HCT116 (cell line): ENCODE results near the gene TRIB2. TPM values are rescaled to one million over a fixed set of nuclear protein-coding genes. Genes with fewer than 3 reads are reported as not detected.

Source experiments
- ATAC-seq: fragments of 200-7000 bp; cut with Tn5 transposase; 2 replicates; pipeline ENCODE4 v1.9.1; 2020; ENCODE audit warnings: mild to moderate bottlenecking, moderate library complexity
- BruUV-seq: library from RNA; stranded (reverse); fragments of 400-500 nt; replicated peaks from 2 replicates; lab custom pipeline; 2021; lab: Mats Ljungman, UMichigan
- CTCF ChIA-PET: fragments of 300-600 bp; sonication (Branson Sonifier 250); formaldehyde crosslinking; loops from one replicate; lab custom pipeline; 2021; ENCODE audit warnings: antibody characterized with exemption; lab: Charles Lee
- POLR2A ChIA-PET: fragments of 300-600, 350-600 bp; sonication (Branson Sonifier 250); formaldehyde crosslinking; loops from one replicate; lab custom pipeline; 2021; ENCODE audit warnings: antibody characterized with exemption; lab: Charles Lee
- RAD21 ChIA-PET, 2 experiments: fragments of 300-600 bp; sonication (Branson Sonifier 250); formaldehyde crosslinking; loops; one replicate each; lab custom pipeline; 2023; ENCODE audit warnings: low total read pairs in 2 of 2; ENCODE audit not compliant: uncharacterized antibody in 2 of 2, unreplicated experiment in 2 of 2, low non-redundant PET in 1 of 2; lab: Charles Lee
- DNase-seq: peaks from one replicate; pipeline ENCODE4 v3.0.0-alpha.2; 2010; ENCODE audit warnings: low read depth, low spot score
- H2AFZ ChIP-seq: fragments of 200-600 bp; shearing (Covaris generic), sonication (generic); 2 replicates; pipeline ENCODE4 v1.6.1; 2017; ENCODE audit warnings: low read depth, mixed run types, mixed read lengths, antibody characterized with exemption, low read length; ENCODE audit not compliant: poor library complexity, severe bottlenecking
- H3K27ac ChIP-seq: 2 replicates; pipeline ENCODE4 v1.5.1; 2012; ENCODE audit warnings: low read depth, low read length
- H3K27me3 ChIP-seq: fragments of 200-600 bp; sonication (generic); 2 replicates; pipeline ENCODE4 v1.6.1; 2016; ENCODE audit warnings: mixed run types, low read length, mixed read lengths; ENCODE audit not compliant: insufficient read depth
- H3K36me3 ChIP-seq, 2 experiments: fragments of 200-500 bp in 1 of 2; fragments of 200-600 bp in 1 of 2; sonication (Bioruptor generic) in 1 of 2; sonication (generic) in 1 of 2; 2 replicates each; pipeline versions ENCODE4 v1.5.1 to v1.6.1; 2014 to 2016; ENCODE audit warnings: low read length in 2 of 2, inconsistent platforms in 1 of 2, mixed read lengths in 1 of 2, mixed run types in 1 of 2; ENCODE audit not compliant: insufficient read depth in 2 of 2, control insufficient read depth in 1 of 2
- H3K4me1 ChIP-seq, 2 experiments: fragments of 200-600 bp in 1 of 2; sonication (generic) in 1 of 2; 2 replicates each; pipeline versions ENCODE4 v1.5.1 to v1.6.1; 2012 to 2017; ENCODE audit warnings: low read length in 2 of 2, inconsistent platforms in 1 of 2, mild to moderate bottlenecking in 1 of 2, mixed read lengths in 1 of 2, mixed run types in 1 of 2, moderate library complexity in 1 of 2; ENCODE audit not compliant: insufficient read depth in 2 of 2, control insufficient read depth in 1 of 2
- H3K4me2 ChIP-seq: fragments of 200-600 bp; sonication (generic); 2 replicates; pipeline ENCODE4 v1.6.1; 2017; ENCODE audit warnings: mixed run types, low read length, mixed read lengths
- H3K4me3 ChIP-seq, 2 experiments: fragments of 200-600 bp in 1 of 2; sonication (generic) in 1 of 2; replicated peaks in 1 of 2; 2 replicates each; pipeline ENCODE4 v1.5.1; 2011 to 2016; ENCODE audit warnings: low read length in 2 of 2, control low read depth in 1 of 2, low read depth in 1 of 2, mild to moderate bottlenecking in 1 of 2, mixed read lengths in 1 of 2, mixed run types in 1 of 2
- H3K79me2 ChIP-seq: fragments of 200-600 bp; sonication (generic); 2 replicates; pipeline ENCODE4 v1.6.1; 2017; ENCODE audit warnings: mild to moderate bottlenecking, mixed run types, low read length, moderate library complexity, mixed read lengths; ENCODE audit not compliant: insufficient read depth
- H3K9ac ChIP-seq: fragments of 200-600 bp; sonication (generic); 2 replicates; pipeline ENCODE4 v1.6.1; 2016; ENCODE audit warnings: low read length, mixed read lengths
- H3K9me2 ChIP-seq: fragments of 200-600 bp; sonication (generic), shearing (Covaris generic); 2 replicates; pipeline ENCODE4 v1.6.1; 2017; ENCODE audit warnings: mixed run types, mild to moderate bottlenecking, moderate library complexity; ENCODE audit not compliant: insufficient read depth
- H3K9me3 ChIP-seq, 2 experiments: fragments of 200-500 bp in 1 of 2; fragments of 200-600 bp in 1 of 2; sonication (Bioruptor generic) in 1 of 2; sonication (generic) in 1 of 2; 2 replicates each; pipeline ENCODE4 v1.6.1; 2014 to 2017; ENCODE audit warnings: low read length in 2 of 2, mixed read lengths in 2 of 2, inconsistent platforms in 1 of 2, low read depth in 1 of 2, mild to moderate bottlenecking in 1 of 2, mixed run types in 1 of 2, moderate library complexity in 1 of 2; ENCODE audit not compliant: control insufficient read depth in 1 of 2, insufficient read depth in 1 of 2
- H4K20me1 ChIP-seq: fragments of 200-600 bp; sonication (generic), shearing (Covaris generic); 2 replicates; pipeline ENCODE4 v1.6.1; 2017; ENCODE audit warnings: mixed run types, mild to moderate bottlenecking, moderate library complexity; ENCODE audit not compliant: insufficient read depth
- CBX3 ChIP-seq: IDR thresholded peaks from 2 replicates; pipeline ENCODE4 v1.6.1; 2012; ENCODE audit warnings: low read depth
- EGR1 ChIP-seq: IDR thresholded peaks from 2 replicates; pipeline ENCODE4 v1.6.1; 2012; ENCODE audit warnings: low read depth
- ELF1 ChIP-seq: IDR thresholded peaks from 2 replicates; pipeline ENCODE4 v1.6.1; 2012; ENCODE audit warnings: low read depth, borderline replicate concordance
- EZH2 ChIP-seq: fragments of 200-600 bp; sonication (generic); IDR thresholded peaks from 2 replicates; pipeline ENCODE4 v1.6.1; 2017; ENCODE audit warnings: antibody characterized with exemption, mixed run types
- EZH2phosphoT487 ChIP-seq: fragments of 200-600 bp; IDR thresholded peaks from 2 replicates; pipeline ENCODE4 v1.6.1; 2018; ENCODE audit warnings: antibody characterized with exemption, borderline replicate concordance
- RAD21 ChIP-seq: IDR thresholded peaks from 2 replicates; pipeline ENCODE4 v1.6.1; 2012; ENCODE audit warnings: low read depth, mild to moderate bottlenecking
- SRF ChIP-seq: IDR thresholded peaks from 2 replicates; pipeline ENCODE4 v1.6.1; 2012; ENCODE audit warnings: low read depth
- TCF7L2 ChIP-seq: IDR thresholded peaks from 2 replicates; pipeline ENCODE4 v1.7.0; 2011; ENCODE audit warnings: borderline replicate concordance, inconsistent platforms; ENCODE audit not compliant: insufficient read depth, insufficient read length; ENCODE audit errors: extremely low read depth
- YY1 ChIP-seq: IDR thresholded peaks from 2 replicates; pipeline ENCODE4 v1.6.1; 2011; ENCODE audit warnings: low read length, low read depth, moderate library complexity, mild to moderate bottlenecking; ENCODE audit not compliant: insufficient replicate concordance; ENCODE audit errors: extremely low read depth
- intact Hi-C: fragments of 100-400 bp; cut with micrococcal nuclease; formaldehyde crosslinking; loops from 2 replicates; pipeline ENCODE4 v1.10.0; 2022
- total RNA-seq: library from RNA; stranded (reverse); gene quantifications from one replicate; pipeline ENCODE4 v1.2.1, GENCODE V29; 2021; ENCODE audit not compliant: unreplicated experiment
- TF ChIP-seq, protein P1 (sequence below), 3 experiments: fragments of 200-600 bp in 1 of 3; sonication (generic) in 1 of 3; IDR thresholded peaks in 2 of 3; conservative IDR thresholded peaks in 1 of 3; 2 replicates each; pipeline ENCODE4 v1.5.1; 2012 to 2017; ENCODE audit warnings: low read depth in 2 of 3, low read length in 2 of 3, antibody characterized with exemption in 1 of 3, borderline replicate concordance in 1 of 3, control low read depth in 1 of 3, mild to moderate bottlenecking in 1 of 3, mixed read lengths in 1 of 3, mixed run types in 1 of 3, moderate library complexity in 1 of 3; ENCODE audit not compliant: insufficient read depth in 1 of 3
- TF ChIP-seq, protein P2 (sequence below): IDR thresholded peaks from 2 replicates; pipeline ENCODE4 v1.6.1; 2012; ENCODE audit warnings: low read depth
- TF ChIP-seq, protein P3 (sequence below): IDR thresholded peaks from 2 replicates; pipeline ENCODE4 v1.6.1; 2011; ENCODE audit warnings: mild to moderate bottlenecking, low read length, moderate library complexity; ENCODE audit not compliant: insufficient replicate concordance; ENCODE audit errors: extremely low read depth
- TF ChIP-seq, protein P4 (sequence below): IDR thresholded peaks from 2 replicates; pipeline ENCODE4 v1.6.1; 2012

Gene TRIB2
- total RNA-seq, 1 experiment from 2014 or later, result 12.4 TPM

DNA sequence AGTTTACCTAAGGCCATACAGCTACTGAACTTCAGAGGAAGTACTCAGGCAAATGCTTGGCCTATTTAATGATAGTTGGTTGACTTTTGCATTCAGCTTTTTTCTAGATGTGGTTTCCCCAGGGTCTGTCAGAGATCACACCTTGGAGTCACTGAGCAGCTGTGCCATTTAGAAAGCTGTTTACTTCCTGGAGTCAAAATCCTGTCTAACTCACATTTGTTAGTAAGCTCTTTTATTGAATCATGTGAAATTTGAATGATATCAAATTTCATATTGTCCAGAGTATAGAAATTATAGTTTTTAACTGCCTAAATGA is 7.6 kb upstream of the TRIB2 start:
- H3K79me2 ChIP-seq, result no peaks in the 10 kb centered on the region
- RAD21 ChIA-PET, result no interaction called here
- no peaks in the 10 kb centered on the region for H3K36me3 ChIP-seq
- H3K9me3 ChIP-seq, result no peaks in the 10 kb centered on the region
- TF ChIP-seq YY1 (no peak), TCF7L2 (no peak), SRF (no peak), EZH2 (no peak), EGR1 (no peak), ELF1 (no peak), RAD21 (no peak), CBX3 (no peak), EZH2phosphoT487 (no peak)
- TF ChIP-seq, protein P1, sequence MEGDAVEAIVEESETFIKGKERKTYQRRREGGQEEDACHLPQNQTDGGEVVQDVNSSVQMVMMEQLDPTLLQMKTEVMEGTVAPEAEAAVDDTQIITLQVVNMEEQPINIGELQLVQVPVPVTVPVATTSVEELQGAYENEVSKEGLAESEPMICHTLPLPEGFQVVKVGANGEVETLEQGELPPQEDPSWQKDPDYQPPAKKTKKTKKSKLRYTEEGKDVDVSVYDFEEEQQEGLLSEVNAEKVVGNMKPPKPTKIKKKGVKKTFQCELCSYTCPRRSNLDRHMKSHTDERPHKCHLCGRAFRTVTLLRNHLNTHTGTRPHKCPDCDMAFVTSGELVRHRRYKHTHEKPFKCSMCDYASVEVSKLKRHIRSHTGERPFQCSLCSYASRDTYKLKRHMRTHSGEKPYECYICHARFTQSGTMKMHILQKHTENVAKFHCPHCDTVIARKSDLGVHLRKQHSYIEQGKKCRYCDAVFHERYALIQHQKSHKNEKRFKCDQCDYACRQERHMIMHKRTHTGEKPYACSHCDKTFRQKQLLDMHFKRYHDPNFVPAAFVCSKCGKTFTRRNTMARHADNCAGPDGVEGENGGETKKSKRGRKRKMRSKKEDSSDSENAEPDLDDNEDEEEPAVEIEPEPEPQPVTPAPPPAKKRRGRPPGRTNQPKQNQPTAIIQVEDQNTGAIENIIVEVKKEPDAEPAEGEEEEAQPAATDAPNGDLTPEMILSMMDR (IDR thresholded peaks at IDR 0.05 in 2 of 3, conservative IDR thresholded peaks at IDR 0.05 in 1 of 3; ENCODE audit: borderline replicate concordance in 1 of 3, insufficient read depth in 1 of 3, low read depth in 2 of 3, low read length in 2 of 3), result no peak
- TF ChIP-seq, protein P2, sequence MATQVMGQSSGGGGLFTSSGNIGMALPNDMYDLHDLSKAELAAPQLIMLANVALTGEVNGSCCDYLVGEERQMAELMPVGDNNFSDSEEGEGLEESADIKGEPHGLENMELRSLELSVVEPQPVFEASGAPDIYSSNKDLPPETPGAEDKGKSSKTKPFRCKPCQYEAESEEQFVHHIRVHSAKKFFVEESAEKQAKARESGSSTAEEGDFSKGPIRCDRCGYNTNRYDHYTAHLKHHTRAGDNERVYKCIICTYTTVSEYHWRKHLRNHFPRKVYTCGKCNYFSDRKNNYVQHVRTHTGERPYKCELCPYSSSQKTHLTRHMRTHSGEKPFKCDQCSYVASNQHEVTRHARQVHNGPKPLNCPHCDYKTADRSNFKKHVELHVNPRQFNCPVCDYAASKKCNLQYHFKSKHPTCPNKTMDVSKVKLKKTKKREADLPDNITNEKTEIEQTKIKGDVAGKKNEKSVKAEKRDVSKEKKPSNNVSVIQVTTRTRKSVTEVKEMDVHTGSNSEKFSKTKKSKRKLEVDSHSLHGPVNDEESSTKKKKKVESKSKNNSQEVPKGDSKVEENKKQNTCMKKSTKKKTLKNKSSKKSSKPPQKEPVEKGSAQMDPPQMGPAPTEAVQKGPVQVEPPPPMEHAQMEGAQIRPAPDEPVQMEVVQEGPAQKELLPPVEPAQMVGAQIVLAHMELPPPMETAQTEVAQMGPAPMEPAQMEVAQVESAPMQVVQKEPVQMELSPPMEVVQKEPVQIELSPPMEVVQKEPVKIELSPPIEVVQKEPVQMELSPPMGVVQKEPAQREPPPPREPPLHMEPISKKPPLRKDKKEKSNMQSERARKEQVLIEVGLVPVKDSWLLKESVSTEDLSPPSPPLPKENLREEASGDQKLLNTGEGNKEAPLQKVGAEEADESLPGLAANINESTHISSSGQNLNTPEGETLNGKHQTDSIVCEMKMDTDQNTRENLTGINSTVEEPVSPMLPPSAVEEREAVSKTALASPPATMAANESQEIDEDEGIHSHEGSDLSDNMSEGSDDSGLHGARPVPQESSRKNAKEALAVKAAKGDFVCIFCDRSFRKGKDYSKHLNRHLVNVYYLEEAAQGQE, result no peak
- TF ChIP-seq, protein P3, sequence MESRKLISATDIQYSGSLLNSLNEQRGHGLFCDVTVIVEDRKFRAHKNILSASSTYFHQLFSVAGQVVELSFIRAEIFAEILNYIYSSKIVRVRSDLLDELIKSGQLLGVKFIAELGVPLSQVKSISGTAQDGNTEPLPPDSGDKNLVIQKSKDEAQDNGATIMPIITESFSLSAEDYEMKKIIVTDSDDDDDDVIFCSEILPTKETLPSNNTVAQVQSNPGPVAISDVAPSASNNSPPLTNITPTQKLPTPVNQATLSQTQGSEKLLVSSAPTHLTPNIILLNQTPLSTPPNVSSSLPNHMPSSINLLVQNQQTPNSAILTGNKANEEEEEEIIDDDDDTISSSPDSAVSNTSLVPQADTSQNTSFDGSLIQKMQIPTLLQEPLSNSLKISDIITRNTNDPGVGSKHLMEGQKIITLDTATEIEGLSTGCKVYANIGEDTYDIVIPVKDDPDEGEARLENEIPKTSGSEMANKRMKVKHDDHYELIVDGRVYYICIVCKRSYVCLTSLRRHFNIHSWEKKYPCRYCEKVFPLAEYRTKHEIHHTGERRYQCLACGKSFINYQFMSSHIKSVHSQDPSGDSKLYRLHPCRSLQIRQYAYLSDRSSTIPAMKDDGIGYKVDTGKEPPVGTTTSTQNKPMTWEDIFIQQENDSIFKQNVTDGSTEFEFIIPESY, result no peak
- TF ChIP-seq, protein P4, sequence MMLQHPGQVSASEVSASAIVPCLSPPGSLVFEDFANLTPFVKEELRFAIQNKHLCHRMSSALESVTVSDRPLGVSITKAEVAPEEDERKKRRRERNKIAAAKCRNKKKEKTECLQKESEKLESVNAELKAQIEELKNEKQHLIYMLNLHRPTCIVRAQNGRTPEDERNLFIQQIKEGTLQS, result no peak
- TF ChIP-seq, all 23 proteins: peak for 0
- no peaks in the 10 kb centered on the region for H3K9me2 ChIP-seq
- intact Hi-C loops, result no loop called here
- no peak overlapping the region for H3K4me3 ChIP-seq
- peaks cover 2 to 3% of the 10 kb centered on the region in 2 experiments; a peak in 3 of 4 replicates for H3K4me1 ChIP-seq
- DNase-seq (no peak), ATAC-seq (no peak)
- no peak overlapping the region for H3K9ac ChIP-seq
- H3K27me3 ChIP-seq, result no peaks in the 10 kb centered on the region
- BruUV-seq, result no TSS peak
- CTCF ChIA-PET, result no interaction called here
- no peak overlapping the region for H2AFZ ChIP-seq
- POLR2A ChIA-PET, result no interaction called here
- no peaks in the 10 kb centered on the region for H4K20me1 ChIP-seq
- H3K27ac ChIP-seq, result no peak overlapping the region
- H3K4me2 ChIP-seq, result no peak overlapping the region
